B cell (primary cell): ENCODE data around the gene TOR1A. TPM values are rescaled to one million over a fixed set of nuclear protein-coding genes. Genes with fewer than 3 reads are reported as not detected.

Experiments used
- ATAC-seq: fragments of 200-7000 bp; cut with Tn5 transposase; one replicate; pipeline ENCODE4 v1.10.0; 2021; ENCODE audit warnings: low read depth, mild to moderate bottlenecking, moderate number of reproducible peaks, moderate library complexity
- CTCF ChIA-PET: fragments of 350-600 bp; sonication (Branson Sonifier 250); formaldehyde crosslinking; loops from one replicate; lab custom pipeline; 2021; ENCODE audit warnings: antibody characterized with exemption, inconsistent platforms; lab: Charles Lee
- POLR2A ChIA-PET: fragments of 350-600 bp; sonication (Branson Sonifier 250); formaldehyde crosslinking; loops from one replicate; lab custom pipeline; 2021; ENCODE audit warnings: antibody characterized with exemption; lab: Charles Lee
- DNase-seq: peaks from one replicate; pipeline ENCODE4 v3.0.0; 2013
- H2AFZ ChIP-seq: 2 replicates; pipeline ENCODE4 v1.6.1; 2012; ENCODE audit warnings: mild to moderate bottlenecking, low read depth, low read length; ENCODE audit not compliant: insufficient read depth, poor library complexity, severe bottlenecking
- H3K27ac ChIP-seq, 2 donors: 1 replicate in 1 of 2; 2 replicates in 1 of 2; pipeline ENCODE4 v1.5.1; 2012 to 2013; ENCODE audit warnings: low read length in 2 of 2, mild to moderate bottlenecking in 2 of 2, moderate library complexity in 1 of 2
- H3K27me3 ChIP-seq, 4 experiments: fragments of 200-600 bp in 1 of 4; sonication (generic) in 1 of 4; replicated peaks in 1 of 4; 1 replicate in 2 of 4; 2 replicates in 2 of 4; pipeline versions ENCODE4 v1.6.1 to v1.7.0; 2013 to 2016; ENCODE audit warnings: low read length in 3 of 4, mild to moderate bottlenecking in 2 of 4, mixed read lengths in 1 of 4, moderate library complexity in 1 of 4; ENCODE audit not compliant: insufficient read depth in 4 of 4, control insufficient read depth in 3 of 4; ENCODE audit errors: control extremely low read depth in 1 of 4
- H3K36me3 ChIP-seq, 2 experiments: replicated peaks in 1 of 2; 1 replicate in 1 of 2; 2 replicates in 1 of 2; pipeline versions ENCODE4 v1.6.1 to v1.7.1; 2013; ENCODE audit warnings: low read length in 1 of 2; ENCODE audit not compliant: insufficient read depth in 2 of 2, control insufficient read depth in 1 of 2; ENCODE audit errors: control extremely low read depth in 1 of 2, extremely low read depth in 1 of 2
- H3K4me1 ChIP-seq, 2 donors: fragments of 200-600 bp in 1 of 2; sonication (generic) in 1 of 2; 1 replicate in 1 of 2; 2 replicates in 1 of 2; pipeline versions ENCODE4 v1.5.1 to v1.6.1; 2013 to 2017; ENCODE audit warnings: low read length in 2 of 2; ENCODE audit not compliant: control insufficient read depth in 2 of 2, insufficient read depth in 2 of 2
- H3K4me2 ChIP-seq: replicated peaks from 2 replicates; pipeline ENCODE3; 2012; ENCODE audit warnings: mild to moderate bottlenecking, low read depth, low read length; ENCODE audit not compliant: poor library complexity, severe bottlenecking
- H3K4me3 ChIP-seq, 5 experiments: fragments of 200-600 bp in 1 of 5; sonication (generic) in 1 of 5; 1 replicate in 3 of 5; 2 replicates in 2 of 5; pipeline versions ENCODE4 v1.5.1 to v1.7.0; 2011 to 2016; ENCODE audit warnings: low read length in 4 of 5, mild to moderate bottlenecking in 4 of 5, low read depth in 2 of 5, control low read depth in 1 of 5, moderate library complexity in 1 of 5; ENCODE audit not compliant: insufficient read depth in 1 of 5; ENCODE audit errors: control extremely low read depth in 1 of 5, extremely low read depth in 1 of 5
- H3K79me2 ChIP-seq: fragments of 200-600 bp; sonication (generic); one replicate; pipeline ENCODE4 v1.6.0; 2016; ENCODE audit warnings: low read length; ENCODE audit not compliant: control insufficient read depth, insufficient read depth
- H3K9ac ChIP-seq: fragments of 200-600 bp; sonication (generic); 2 replicates; pipeline ENCODE4 v1.6.1; 2017; ENCODE audit warnings: mild to moderate bottlenecking, low read length, moderate library complexity
- H3K9me3 ChIP-seq, 3 donors: one replicate each; pipeline versions ENCODE4 v1.6.1 to v1.7.1; 2013; ENCODE audit warnings: low read length in 2 of 3; ENCODE audit not compliant: control insufficient read depth in 2 of 3, insufficient read depth in 1 of 3; ENCODE audit errors: control extremely low read depth in 1 of 3
- H4K20me1 ChIP-seq: 2 replicates; pipeline ENCODE4 v1.6.0; 2012; ENCODE audit warnings: mild to moderate bottlenecking, low read length; ENCODE audit not compliant: insufficient read depth, control insufficient read depth, poor library complexity, severe bottlenecking
- H3K27ac Mint-ChIP-seq: one replicate; pipeline ENCODE4 v1.8.0; 2021; ENCODE audit warnings: mixed read lengths
- H3K27me3 Mint-ChIP-seq: one replicate; pipeline ENCODE4 v1.8.0; 2021; ENCODE audit warnings: mixed read lengths
- H3K4me1 Mint-ChIP-seq: one replicate; pipeline ENCODE4 v1.8.0; 2021; ENCODE audit warnings: mixed read lengths
- H3K4me3 Mint-ChIP-seq: one replicate; pipeline ENCODE4 v1.8.0; 2021; ENCODE audit warnings: mixed read lengths
- H3K9me3 Mint-ChIP-seq: one replicate; pipeline ENCODE4 v1.8.0; 2022; ENCODE audit warnings: mixed read lengths; ENCODE audit not compliant: insufficient read depth
- EZH2 ChIP-seq: IDR thresholded peaks from 2 replicates; pipeline ENCODE4 v1.6.1; 2012; ENCODE audit warnings: borderline replicate concordance, low read depth, mild to moderate bottlenecking, moderate library complexity, low read length; ENCODE audit not compliant: insufficient read depth, poor library complexity, severe bottlenecking
- WGBS: methylation state at CpG from one replicate; pipeline ENCODE4 v1.1.5; 2013; ENCODE audit warnings: missing lambda C conversion rate; ENCODE audit not compliant: insufficient coverage; 5-methylcytosine and 5-hydroxymethylcytosine counted together
- intact Hi-C: fragments of 100-400 bp; cut with micrococcal nuclease; formaldehyde crosslinking; loops from one replicate; pipeline ENCODE4 v1.10.0; 2022
- polyA plus RNA-seq: library from polyadenylated mRNA; depleted of rRNA; stranded (reverse); fragments of >200 nt; gene quantifications from 2 replicates; pipeline ENCODE4 v1.2.3, GENCODE V29; 2012
- total RNA-seq, 2 donors: library from RNA; stranded (reverse); fragments of 120-200 nt in 1 of 2; gene quantifications; 1 replicate in 1 of 2; 2 replicates in 1 of 2; pipeline versions ENCODE4 v1.2.3 to v1.2.4, GENCODE V29; 2013 to 2022
- TF ChIP-seq, protein P1 (sequence below): fragments of 200-600 bp; IDR thresholded peaks from one replicate; pipeline ENCODE4 v1.8.0; 2022; ENCODE audit warnings: antibody characterized with exemption, mild to moderate bottlenecking

TOR1A gene
- total and polyA plus RNA-seq, 2 donors (not counting 1 experiment from before 2014, with no cell fraction given) = 28.6 to 30.3 TPM

DNA sequence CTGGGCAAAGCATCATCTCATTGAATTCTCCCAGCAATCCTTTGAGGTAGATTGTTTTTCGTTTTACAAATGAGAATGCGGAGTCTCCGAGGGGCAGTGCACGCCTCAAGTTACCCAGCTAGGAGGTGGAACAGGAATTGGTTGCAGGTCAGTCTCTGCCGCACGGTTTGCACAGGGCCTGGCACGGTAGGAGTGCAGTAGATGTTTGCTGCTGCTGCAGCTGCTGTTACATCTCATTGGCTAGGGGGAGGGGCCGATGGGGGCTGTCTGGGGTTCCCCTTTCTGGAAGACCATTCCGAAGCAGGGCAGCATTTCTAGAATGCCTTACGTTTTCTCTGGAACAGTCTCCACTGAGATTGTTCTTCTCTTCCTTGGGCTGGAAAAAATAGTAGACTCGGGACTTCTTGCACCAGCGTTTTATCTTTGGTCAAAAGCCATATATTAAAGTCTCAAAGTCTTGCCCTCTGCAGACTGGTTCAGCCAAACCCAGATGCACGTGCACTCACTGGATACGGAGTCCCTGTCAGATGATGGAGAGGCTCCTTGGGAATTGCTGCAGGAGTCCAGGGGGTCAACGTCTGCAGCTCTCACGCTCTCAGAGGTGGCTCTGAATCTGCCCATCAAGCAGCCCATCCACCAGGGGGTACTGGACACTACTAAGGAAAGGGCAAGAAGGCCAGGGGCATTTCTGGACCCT, 12.5 kb upstream of the TOR1A start:
- peak overlapping the region; percentile 82 for H2AFZ ChIP-seq
- peaks cover 22 to 35% of the 10 kb centered on the region in 2 donors for H3K4me1 ChIP-seq
- H3K36me3 ChIP-seq = peaks cover 0 to 17% of the 10 kb centered on the region in 2 experiments
- H3K4me1 Mint-ChIP-seq = peaks cover 51% of the 10 kb centered on the region
- peaks cover 68% of the 10 kb centered on the region for H3K79me2 ChIP-seq
- peak overlapping the region; percentile 89 for H3K9ac ChIP-seq
- intact Hi-C loops = loop anchor here (5.0 to 10.0 kb wide), 4 partner anchors 206 to 1772 kb away; partner anchors contain the start of genes FNBP1, NAIF1, NUP214 and SLC25A25
- H3K9me3 ChIP-seq = no peaks in the 10 kb centered on the region
- peak; percentile 69 for DNase-seq
- H4K20me1 ChIP-seq = peaks cover 48% of the 10 kb centered on the region
- 20% methylated on average over 16 of the region's 16 CpGs for WGBS
- POLR2A ChIA-PET = interaction anchor here (0.7 kb wide), 1 partner anchor 11 kb away, joined by 4 read pairs; no protein-coding TSS in a partner anchor
- no peaks in the 10 kb centered on the region for H3K9me3 Mint-ChIP-seq
- peak overlapping the region; percentile 71 to 92 for H3K27ac ChIP-seq
- peak overlapping the region; percentile 45 to 89 (median 77) for H3K4me3 ChIP-seq
- peak overlapping the region; percentile 93 for H3K4me3 Mint-ChIP-seq
- CTCF ChIA-PET = interaction anchor here (1.5 kb wide), 1 partner anchor 49 kb away, joined by 4 read pairs; no protein-coding TSS in a partner anchor
- H3K4me2 ChIP-seq = peak overlapping the region; percentile 84
- H3K27me3 Mint-ChIP-seq = no peaks in the 10 kb centered on the region
- TF ChIP-seq, protein P1, sequence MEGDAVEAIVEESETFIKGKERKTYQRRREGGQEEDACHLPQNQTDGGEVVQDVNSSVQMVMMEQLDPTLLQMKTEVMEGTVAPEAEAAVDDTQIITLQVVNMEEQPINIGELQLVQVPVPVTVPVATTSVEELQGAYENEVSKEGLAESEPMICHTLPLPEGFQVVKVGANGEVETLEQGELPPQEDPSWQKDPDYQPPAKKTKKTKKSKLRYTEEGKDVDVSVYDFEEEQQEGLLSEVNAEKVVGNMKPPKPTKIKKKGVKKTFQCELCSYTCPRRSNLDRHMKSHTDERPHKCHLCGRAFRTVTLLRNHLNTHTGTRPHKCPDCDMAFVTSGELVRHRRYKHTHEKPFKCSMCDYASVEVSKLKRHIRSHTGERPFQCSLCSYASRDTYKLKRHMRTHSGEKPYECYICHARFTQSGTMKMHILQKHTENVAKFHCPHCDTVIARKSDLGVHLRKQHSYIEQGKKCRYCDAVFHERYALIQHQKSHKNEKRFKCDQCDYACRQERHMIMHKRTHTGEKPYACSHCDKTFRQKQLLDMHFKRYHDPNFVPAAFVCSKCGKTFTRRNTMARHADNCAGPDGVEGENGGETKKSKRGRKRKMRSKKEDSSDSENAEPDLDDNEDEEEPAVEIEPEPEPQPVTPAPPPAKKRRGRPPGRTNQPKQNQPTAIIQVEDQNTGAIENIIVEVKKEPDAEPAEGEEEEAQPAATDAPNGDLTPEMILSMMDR = no peak
- TF ChIP-seq EZH2 = no peak
- ATAC-seq = peak; percentile 12
- H3K27me3 ChIP-seq = no peaks in the 10 kb centered on the region
- H3K27ac Mint-ChIP-seq = peak overlapping the region; percentile 90

DNA sequence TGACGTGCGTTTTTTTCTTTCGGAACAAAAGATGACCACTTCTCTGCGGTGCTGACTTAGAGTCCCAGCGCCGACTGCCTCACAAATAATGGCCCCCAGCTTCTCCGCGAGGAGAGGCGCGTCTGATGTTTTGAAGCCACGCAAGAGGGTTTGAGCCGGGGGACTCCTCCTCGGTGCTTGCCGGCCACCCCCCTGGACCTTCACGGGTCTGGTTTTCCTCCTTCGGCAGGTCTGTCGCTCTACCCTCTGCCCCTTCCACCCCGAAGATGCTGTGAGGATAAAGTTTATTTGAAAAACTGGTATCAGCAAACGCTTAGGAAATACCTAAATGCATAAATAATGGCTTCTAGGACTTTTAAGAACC, 11.9 kb upstream of the TOR1A start:
- WGBS = 1% methylated on average over 13 of the region's 19 CpGs
- intact Hi-C loops = loop anchor here (1.0 to 10.0 kb wide), 9 partner anchors 12 to 1771 kb away; partner anchors contain the start of genes ASB6, FNBP1, NAIF1 and NUP214
- Histone ChIP-seq H3K9ac (peak overlapping the region; percentile 89), H4K20me1 (peaks cover 45% of the 10 kb centered on the region), H2AFZ (peak overlapping the region; percentile 82), H3K79me2 (peaks cover 62% of the 10 kb centered on the region), H3K4me1 (peaks cover 22 to 35% of the 10 kb centered on the region in 2 donors), H3K27ac (peak overlapping the region; percentile 71 to 92), H3K4me2 (peak overlapping the region; percentile 84), H3K36me3 (peaks cover 0 to 22% of the 10 kb centered on the region in 2 experiments), H3K9me3 (no peaks in the 10 kb centered on the region), H3K4me3 (peak overlapping the region; percentile 45 to 89 (median 77)), H3K27me3 (no peaks in the 10 kb centered on the region)
- ChIA-PET CTCF (no interaction called here), POLR2A (interaction anchor here (1.9 kb wide), 1 partner anchor 50 kb away, joined by 9 read pairs; no protein-coding TSS in a partner anchor)
- H3K27ac Mint-ChIP-seq = peak overlapping the region; percentile 90
- peak overlapping the region; percentile 93 for H3K4me3 Mint-ChIP-seq
- no peaks in the 10 kb centered on the region for H3K27me3 Mint-ChIP-seq
- TF ChIP-seq, protein P1 = no peak
- TF ChIP-seq EZH2 = no peak
- no peaks in the 10 kb centered on the region for H3K9me3 Mint-ChIP-seq
- DNase-seq (no peak), ATAC-seq (no peak)
- peaks cover 51% of the 10 kb centered on the region for H3K4me1 Mint-ChIP-seq
